Astrocyte of the cerebellum (primary cell): ENCODE measurements around the gene MPP4.
"Not testable (repeated sequence)": the region's sequence is repeated elsewhere in the genome, so short reads cannot be mapped to it uniquely, and the experiment has no call there.

Experiments used
- DNase-seq: peaks from one replicate; pipeline ENCODE4 v3.0.0-alpha.2; 2011; ENCODE audit warnings: low read depth
- H3K4me3 ChIP-seq: 2 replicates; pipeline ENCODE4 v1.5.1; 2011; ENCODE audit warnings: mild to moderate bottlenecking, low read depth, low read length, moderate library complexity
- CTCF ChIP-seq: IDR thresholded peaks from 2 replicates; pipeline ENCODE4 v1.5.1; 2012; ENCODE audit warnings: low read length, low read depth, moderate library complexity, mild to moderate bottlenecking; ENCODE audit errors: missing control alignments
- in situ Hi-C: cut with HindIII; loops from 2 replicates; pipeline ENCODE4 v1.10.0; 2017; ENCODE audit warnings: low sequenced_read_pairs

Gene MPP4

DNA sequence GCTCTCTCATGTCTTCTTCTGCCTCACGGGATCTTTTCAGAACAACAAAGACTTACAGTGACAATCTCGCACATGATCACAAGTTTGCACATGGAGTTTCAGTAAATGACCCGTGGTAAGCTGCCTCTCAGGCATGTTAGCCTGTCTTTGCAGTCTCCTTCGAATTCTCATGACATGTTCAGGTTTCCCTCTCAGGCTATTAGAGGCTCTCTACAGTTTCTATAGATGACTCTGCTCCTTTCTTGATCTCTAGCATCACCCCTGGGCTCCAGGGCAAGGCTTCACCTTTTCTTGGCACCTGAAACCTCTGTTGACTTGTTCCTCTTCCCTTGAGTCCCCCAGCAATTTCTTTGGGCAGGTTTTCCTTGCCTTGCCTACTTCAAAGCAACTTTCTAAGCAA, 23.0 kb downstream of the MPP4 start:
- in situ Hi-C loops = no loop called here
- no peak overlapping the region for H3K4me3 ChIP-seq
- no peak for TF ChIP-seq CTCF
- DNase-seq = no peak

GRCh38 chr2:201674794-201675193, 23.6 kb downstream of the MPP4 start:
- DNase-seq = no peak
- no peak for TF ChIP-seq CTCF
- H3K4me3 ChIP-seq = no peak overlapping the region
- in situ Hi-C loops = no loop called here

GRCh38 chr2:201674298-201674697, 24.1 kb downstream of the MPP4 start:
- in situ Hi-C loops = no loop called here
- DNase-seq = no peak
- TF ChIP-seq CTCF = no peak
- no peak overlapping the region for H3K4me3 ChIP-seq

DNA sequence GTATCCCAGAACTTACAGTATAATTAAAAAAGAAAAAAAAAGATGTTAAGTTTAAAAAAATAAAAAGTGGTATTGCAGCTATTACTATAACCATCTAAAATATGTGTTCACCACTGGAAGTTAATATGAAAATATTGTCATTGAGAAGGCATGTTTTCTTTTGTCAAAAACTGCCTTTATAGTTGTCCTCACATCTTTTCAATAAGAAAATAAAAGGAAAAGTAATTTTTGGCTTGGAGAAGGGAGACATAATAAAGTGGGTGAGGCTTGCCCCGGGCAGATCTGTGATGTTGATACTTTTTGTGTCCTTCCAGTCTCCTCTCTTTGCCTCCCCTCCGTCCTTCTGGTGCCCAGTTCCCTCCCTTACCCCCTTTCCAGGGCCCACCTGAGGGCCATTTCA, 24.9 kb downstream of the MPP4 start:
- in situ Hi-C loops = no loop called here
- no peak overlapping the region for H3K4me3 ChIP-seq
- DNase-seq = no peak
- TF ChIP-seq CTCF = no peak

DNA sequence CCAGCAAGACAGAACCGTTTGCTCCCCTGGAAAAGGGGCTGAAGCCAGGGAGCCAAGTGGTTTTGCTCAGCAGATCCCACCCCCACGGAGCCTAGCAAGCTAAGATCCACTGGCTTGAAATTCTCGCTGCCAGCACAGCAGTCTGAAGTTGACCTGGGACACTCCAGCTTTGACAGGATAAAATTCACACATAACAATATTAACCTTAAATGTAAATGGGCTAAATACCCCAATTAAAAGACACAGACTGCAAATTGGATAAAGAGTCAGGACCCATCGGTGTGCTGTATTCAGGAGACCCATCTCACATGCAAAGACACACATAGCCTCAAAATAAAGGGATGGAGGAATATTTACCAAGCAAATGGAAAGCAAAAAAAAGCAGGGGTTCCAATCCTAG, 27.2 kb downstream of the MPP4 start:
- in situ Hi-C loops, DNase-seq, H3K4me3 ChIP-seq: not testable (repeated sequence)

DNA sequence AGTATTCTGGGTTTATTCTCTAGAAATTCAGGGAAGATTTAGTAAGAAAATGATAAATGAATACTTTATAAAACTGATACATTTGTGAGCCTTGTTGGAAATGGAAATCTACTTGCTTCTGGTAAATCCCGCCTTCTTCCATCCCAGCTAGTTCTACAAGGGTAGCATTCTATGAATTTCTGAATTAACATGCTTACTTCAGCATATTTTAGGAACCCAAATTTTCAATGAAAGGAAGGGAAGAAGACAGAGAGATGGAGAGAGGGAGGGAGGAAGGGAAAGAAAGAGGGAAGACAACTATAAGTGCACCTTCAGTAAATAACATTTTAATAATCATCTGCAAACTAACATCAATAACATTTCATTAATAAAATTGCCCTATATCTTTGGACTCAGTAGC, 28.6 kb downstream of the MPP4 start:
- no peak for TF ChIP-seq CTCF
- in situ Hi-C loops = no loop called here
- H3K4me3 ChIP-seq = no peak overlapping the region
- DNase-seq = no peak

DNA sequence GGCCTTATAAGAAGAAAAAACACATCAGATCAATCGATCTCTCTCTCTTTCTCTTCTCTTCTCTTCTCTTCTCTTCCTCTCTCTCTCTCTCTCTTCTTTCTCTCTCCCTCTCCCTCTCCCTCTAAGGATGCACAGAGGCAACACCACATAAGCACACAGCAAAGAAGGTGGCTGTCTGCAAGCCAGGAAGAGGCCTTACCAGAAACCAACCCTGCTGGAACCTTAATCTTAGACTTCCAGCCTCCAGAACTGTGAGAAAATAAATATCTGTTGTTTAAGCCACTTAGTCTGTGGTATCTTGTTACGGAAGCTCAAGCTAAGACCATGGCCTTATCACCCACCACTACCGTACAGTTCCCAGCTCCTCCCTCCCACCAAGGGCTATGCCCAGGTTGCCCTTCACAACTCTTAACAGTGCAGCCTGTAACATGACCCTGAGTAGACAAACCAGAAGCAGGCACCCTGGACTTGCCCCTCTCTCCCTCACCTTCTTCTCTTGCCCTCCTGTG, 30.0 kb downstream of the MPP4 start:
- in situ Hi-C loops = no loop called here
- TF ChIP-seq CTCF = no peak
- no peak for DNase-seq
- no peak overlapping the region for H3K4me3 ChIP-seq
